K562 (cell line): ENCODE results near the gene ATXN7L1. TPM values are rescaled to one million over a fixed set of nuclear protein-coding genes. Genes with fewer than 3 reads are reported as not detected.

ENCODE experiments used
- ATAC-seq: fragments of 200-7000 bp; cut with Tn5 transposase; 3 replicates; pipeline ENCODE4 v1.9.1; 2020; ENCODE audit warnings: moderate library complexity
- BruUV-seq: library from RNA; stranded (reverse); fragments of 400-500 nt; replicated peaks from 2 replicates; lab custom pipeline; 2021; lab: Mats Ljungman, UMichigan
- CTCF ChIA-PET: fragments of 300-600 bp; formaldehyde crosslinking; extraction: SDS; loops from one replicate; lab custom pipeline; 2021; ENCODE audit warnings: low intra/inter-chr PET ratio; lab: Yijun Ruan, JAX
- POLR2A ChIA-PET: fragments of 300-600, 350-650 bp; sonication (Branson Sonifier 250); formaldehyde crosslinking; extraction: SDS; loops from one replicate; lab custom pipeline; 2021; ENCODE audit warnings: antibody characterized with exemption, inconsistent platforms; lab: Yijun Ruan, JAX
- DNase-seq, 4 experiments: peaks; one replicate each; pipeline versions ENCODE4 v3.0.0 to v3.0.0-alpha.2; 2011 to 2018; ENCODE audit warnings: low spot score in 3 of 4, mixed read lengths in 3 of 4; ENCODE audit errors: extremely low read depth in 1 of 4
- FAIRE-seq: peaks from 2 replicates; lab custom pipeline; 2011; peaks lifted over from hg19 to GRCh38; lab: Jason Lieb, UNC
- H2AFZ ChIP-seq: 2 replicates; pipeline ENCODE4 v1.6.0; 2011; ENCODE audit warnings: low read depth, low read length, control low read depth, inconsistent platforms
- H3K27ac ChIP-seq: fragments of 200-600 bp; 3 replicates; pipeline ENCODE4 v1.8.0; 2011; ENCODE audit warnings: low read depth, mild to moderate bottlenecking, control low read depth, inconsistent platforms, low read length, moderate library complexity, mixed read lengths; ENCODE audit errors: extremely low read depth
- H3K27me3 ChIP-seq, 2 experiments: fragments of 300-600 bp in 1 of 2; 2 replicates in 1 of 2; 3 replicates in 1 of 2; pipeline versions ENCODE4 v1.6.0 to v1.8.0; 2011; ENCODE audit warnings: inconsistent platforms in 2 of 2, low read length in 2 of 2, mild to moderate bottlenecking in 1 of 2, mixed read lengths in 1 of 2, moderate library complexity in 1 of 2; ENCODE audit not compliant: control insufficient read depth in 2 of 2, insufficient read depth in 2 of 2
- H3K36me3 ChIP-seq: fragments of 300-600 bp; 3 replicates; pipeline ENCODE4 v1.8.0; 2011; ENCODE audit warnings: mild to moderate bottlenecking, low read length, inconsistent platforms; ENCODE audit not compliant: control insufficient read depth, insufficient read depth
- H3K4me1 ChIP-seq, 2 experiments: fragments of 200-600 bp in 1 of 2; replicated peaks in 1 of 2; 2 replicates in 1 of 2; 3 replicates in 1 of 2; pipeline versions ENCODE4 v1.5.1 to v1.8.0; 2011; ENCODE audit warnings: inconsistent platforms in 2 of 2, low read length in 2 of 2, mild to moderate bottlenecking in 1 of 2, mixed read lengths in 1 of 2, moderate library complexity in 1 of 2; ENCODE audit not compliant: control insufficient read depth in 2 of 2, insufficient read depth in 2 of 2
- H3K4me2 ChIP-seq: 2 replicates; pipeline ENCODE4 v1.6.1; 2011; ENCODE audit warnings: low read length, control low read depth, inconsistent platforms, mixed read lengths; ENCODE audit not compliant: insufficient read depth
- H3K4me3 ChIP-seq: fragments of 200-600 bp; sonication (generic), shearing (Covaris generic); 2 replicates; pipeline ENCODE4 v1.5.1; 2016; ENCODE audit warnings: control low read depth, inconsistent platforms
- H3K79me2 ChIP-seq: fragments of 200-600 bp; 3 replicates; pipeline ENCODE4 v1.8.0; 2011; ENCODE audit warnings: low read length, inconsistent platforms; ENCODE audit not compliant: control insufficient read depth, insufficient read depth
- H3K9ac ChIP-seq, 2 experiments: 2 replicates each; pipeline versions ENCODE4 v1.6.0 to v1.6.1; 2011; ENCODE audit warnings: low read depth in 2 of 2, low read length in 2 of 2, control low read depth in 1 of 2, inconsistent platforms in 1 of 2, mild to moderate bottlenecking in 1 of 2, mixed read lengths in 1 of 2; ENCODE audit not compliant: insufficient read depth in 1 of 2
- H3K9me1 ChIP-seq: one replicate; pipeline ENCODE4 v1.6.0; 2011; ENCODE audit warnings: inconsistent platforms, mild to moderate bottlenecking, low read length, moderate library complexity; ENCODE audit not compliant: control insufficient read depth, insufficient read depth
- H3K9me3 ChIP-seq: replicated peaks from 2 replicates; pipeline ENCODE4 v1.5.1; 2011; ENCODE audit warnings: low read depth, low read length, inconsistent platforms; ENCODE audit not compliant: control insufficient read depth, insufficient read depth
- H4K20me1 ChIP-seq: replicated peaks from 2 replicates; pipeline ENCODE4 v1.6.1; 2011; ENCODE audit warnings: low read length, inconsistent platforms, mixed read lengths; ENCODE audit not compliant: control insufficient read depth, insufficient read depth
- NFIC ChIP-seq: fragments of 450-650 bp; IDR thresholded peaks from 2 replicates; pipeline ENCODE4 v1.6.1; 2017; ENCODE audit warnings: mild to moderate bottlenecking, inconsistent platforms
- WGBS: fragments of 100-300 bp; shearing (Covaris generic); methylation state at CpG from one replicate; pipeline ENCODE4 v1.1.6; 2016; ENCODE audit warnings: low coverage, mixed read lengths; ENCODE audit not compliant: insufficient coverage; ENCODE audit errors: missing lambda C conversion rate; 5-methylcytosine and 5-hydroxymethylcytosine counted together
- in situ Hi-C: fragments of 300-500 bp; cut with MboI; formaldehyde crosslinking; loops from 4 replicates; pipeline ENCODE4 v1.15.0; 2018; ENCODE audit warnings: inconsistent platforms, mixed read lengths
- intact Hi-C: fragments of 100-400 bp; cut with micrococcal nuclease; formaldehyde crosslinking; loops from 2 replicates; pipeline ENCODE4 v1.14.2; 2022
- polyA plus RNA-seq, 8 experiments: library from polyadenylated mRNA; depleted of rRNA in 4 of 8; stranded (reverse) in 5 of 8; unstranded in 3 of 8; fragments of >200 nt; fragmentation: Nextera tagmentation in 2 of 8; fragmentation: Illumina TruSeq in 1 of 8; extraction: Ambion mirVana in 2 of 8; extraction: Trizol in 1 of 8; gene quantifications; 2 replicates each; pipeline versions ENCODE4 v1.2.1 to v1.2.3, GENCODE V29; 2011 to 2014; ENCODE audit warnings: inconsistent platforms in 1 of 8, missing spikeins in 1 of 8
- total RNA-seq, 7 experiments: library from RNA; depleted of rRNA in 6 of 7; stranded (reverse); fragments of >200 nt in 6 of 7; fragmentation: Illumina TruSeq in 2 of 7; extraction: Trizol in 2 of 7; gene quantifications; 2 replicates each; pipeline versions ENCODE4 v1.2.1 to v1.2.3, GENCODE V29; 2011 to 2021; ENCODE audit warnings: low replicate concordance in 1 of 7
- TF ChIP-seq, protein P1 (sequence below): fragments of 450-650 bp; formaldehyde crosslinking; IDR thresholded peaks from 2 replicates; pipeline ENCODE4 v1.4.0; 2020; ENCODE audit warnings: mild to moderate bottlenecking, moderate library complexity

The ATXN7L1 gene
- total and polyA plus RNA-seq, 9 of the 15 experiments (the other 6 are each of a cell fraction or from before 2014, with no cell fraction given) = 6.6 to 13.7 (median 10.7) TPM

- no peak for FAIRE-seq
- ChIA-PET POLR2A (no interaction called here), CTCF (no interaction called here)
- BruUV-seq = no TSS peak
- H3K27ac ChIP-seq = no peak overlapping the region
- H4K20me1 ChIP-seq = 0 out of 2 replicates have a peak, but pooled peaks cover 7% of the 10 kb centered on the region
- no peaks in the 10 kb centered on the region for H3K79me2 ChIP-seq
- in situ Hi-C loops = no loop called here
- no peak overlapping the region for H2AFZ ChIP-seq
- no peaks in the 10 kb centered on the region for H3K9me1 ChIP-seq
- peaks cover 14 to 21% of the 10 kb centered on the region in 2 experiments for H3K4me1 ChIP-seq
- H3K9me3 ChIP-seq = no peaks in the 10 kb centered on the region
- 25% methylated on average over 8 of the region's 8 CpGs for WGBS
- H3K27me3 ChIP-seq = peaks cover 3 to 11% of the 10 kb centered on the region in 2 experiments; a peak in 3 of 5 replicates
- intact Hi-C loops = no loop called here
- no peak overlapping the region for H3K4me3 ChIP-seq
- no peaks in the 10 kb centered on the region for H3K36me3 ChIP-seq
- no peak overlapping the region for H3K9ac ChIP-seq
- TF ChIP-seq, protein P1, sequence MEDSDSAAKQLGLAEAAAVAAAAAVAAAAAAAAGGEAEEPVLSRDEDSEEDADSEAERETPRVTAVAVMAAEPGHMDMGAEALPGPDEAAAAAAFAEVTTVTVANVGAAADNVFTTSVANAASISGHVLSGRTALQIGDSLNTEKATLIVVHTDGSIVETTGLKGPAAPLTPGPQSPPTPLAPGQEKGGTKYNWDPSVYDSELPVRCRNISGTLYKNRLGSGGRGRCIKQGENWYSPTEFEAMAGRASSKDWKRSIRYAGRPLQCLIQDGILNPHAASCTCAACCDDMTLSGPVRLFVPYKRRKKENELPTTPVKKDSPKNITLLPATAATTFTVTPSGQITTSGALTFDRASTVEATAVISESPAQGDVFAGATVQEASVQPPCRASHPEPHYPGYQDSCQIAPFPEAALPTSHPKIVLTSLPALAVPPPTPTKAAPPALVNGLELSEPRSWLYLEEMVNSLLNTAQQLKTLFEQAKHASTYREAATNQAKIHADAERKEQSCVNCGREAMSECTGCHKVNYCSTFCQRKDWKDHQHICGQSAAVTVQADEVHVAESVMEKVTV (CRISPR knock-in tag) = no peak
- peak; percentile 48 for TF ChIP-seq NFIC
- ATAC-seq = no peak
- H3K4me2 ChIP-seq = no peak overlapping the region
- DNase-seq = no peak
Observed at GRCh38 chr7:105675934-105676371, 200.4 kb downstream of the ATXN7L1 start.
